Neuronal stem cell (in vitro differentiated cells): ENCODE data around the gene PLA2G2E.
"Not testable (repeated sequence)": the region's sequence is repeated elsewhere in the genome, so short reads cannot be mapped to it uniquely, and the experiment has no call there.

Experiments used
- DNase-seq: peaks from one replicate; pipeline ENCODE4 v3.0.0-alpha.2; 2013; ENCODE audit warnings: low spot score
- H2AFZ ChIP-seq: one replicate; pipeline ENCODE4 v1.6.1; 2013; ENCODE audit warnings: mild to moderate bottlenecking, low read length, inconsistent platforms
- H2AK5ac ChIP-seq: 2 replicates; pipeline ENCODE4 v1.6.1; 2013; ENCODE audit warnings: low read depth, mild to moderate bottlenecking, inconsistent platforms, low read length, moderate library complexity, mixed read lengths
- H2BK120ac ChIP-seq: 2 replicates; pipeline ENCODE4 v1.6.1; 2013; ENCODE audit warnings: low read depth, mild to moderate bottlenecking, inconsistent platforms, low read length, moderate library complexity, mixed read lengths
- H2BK12ac ChIP-seq: one replicate; pipeline ENCODE4 v1.6.1; 2013; ENCODE audit warnings: low read length, inconsistent platforms
- H2BK15ac ChIP-seq: 2 replicates; pipeline ENCODE4 v1.6.1; 2013; ENCODE audit warnings: mild to moderate bottlenecking, low read length, inconsistent platforms, mixed read lengths
- H2BK5ac ChIP-seq: one replicate; pipeline ENCODE4 v1.6.1; 2013; ENCODE audit warnings: inconsistent platforms, mild to moderate bottlenecking, low read length, moderate library complexity
- H3K14ac ChIP-seq: one replicate; pipeline ENCODE4 v1.6.1; 2013; ENCODE audit warnings: low read length, inconsistent platforms
- H3K18ac ChIP-seq: 2 replicates; pipeline ENCODE4 v1.6.1; 2013; ENCODE audit warnings: low read length, inconsistent platforms
- H3K23ac ChIP-seq: 2 replicates; pipeline ENCODE4 v1.6.1; 2013; ENCODE audit warnings: low read depth, mild to moderate bottlenecking, mixed read lengths, low read length, inconsistent platforms; ENCODE audit not compliant: poor library complexity
- H3K27ac ChIP-seq: replicated peaks from 3 replicates; pipeline ENCODE4 v1.5.1; 2013; ENCODE audit warnings: low read length, inconsistent platforms
- H3K27me3 ChIP-seq, 3 experiments: 2 replicates each; pipeline ENCODE4 v1.6.1; 2013; ENCODE audit warnings: low read length in 3 of 3, mild to moderate bottlenecking in 2 of 3, inconsistent platforms in 1 of 3, low read depth in 1 of 3, mixed read lengths in 1 of 3, moderate library complexity in 1 of 3; ENCODE audit not compliant: control insufficient read depth in 3 of 3, insufficient read depth in 3 of 3
- H3K36me3 ChIP-seq, 2 donors: replicated peaks in 1 of 2; 2 replicates each; pipeline ENCODE4 v1.6.1; 2013; ENCODE audit warnings: low read length in 2 of 2; ENCODE audit not compliant: control insufficient read depth in 2 of 2, insufficient read depth in 2 of 2
- H3K4ac ChIP-seq: 2 replicates; pipeline ENCODE4 v1.6.1; 2013; ENCODE audit warnings: inconsistent platforms, mild to moderate bottlenecking, low read length, moderate library complexity
- H3K4me1 ChIP-seq, 2 donors: 1 replicate in 1 of 2; 2 replicates in 1 of 2; pipeline ENCODE4 v1.6.1; 2013; ENCODE audit warnings: low read length in 2 of 2, low read depth in 1 of 2; ENCODE audit not compliant: control insufficient read depth in 2 of 2, insufficient read depth in 1 of 2
- H3K4me2 ChIP-seq: one replicate; pipeline ENCODE4 v1.6.1; 2013; ENCODE audit warnings: mild to moderate bottlenecking, low read length, inconsistent platforms; ENCODE audit not compliant: insufficient read depth, poor library complexity, severe bottlenecking
- H3K4me3 ChIP-seq, 2 donors: 2 replicates each; pipeline ENCODE4 v1.5.1; 2013; ENCODE audit warnings: low read length in 2 of 2, mild to moderate bottlenecking in 2 of 2, inconsistent platforms in 1 of 2, moderate library complexity in 1 of 2
- H3K79me1 ChIP-seq: one replicate; pipeline ENCODE4 v1.6.1; 2013; ENCODE audit warnings: low read depth, mild to moderate bottlenecking, inconsistent platforms, low read length, moderate library complexity
- H3K9ac ChIP-seq: one replicate; pipeline ENCODE4 v1.6.1; 2013; ENCODE audit warnings: mild to moderate bottlenecking, low read depth, low read length, inconsistent platforms; ENCODE audit not compliant: poor library complexity
- H3K9me3 ChIP-seq, 2 donors: replicated peaks in 1 of 2; 2 replicates each; pipeline versions ENCODE3 to v1.6.1; 2013; ENCODE audit warnings: low read length in 2 of 2, mild to moderate bottlenecking in 2 of 2, inconsistent platforms in 1 of 2, low read depth in 1 of 2, mixed read lengths in 1 of 2, moderate library complexity in 1 of 2; ENCODE audit not compliant: control insufficient read depth in 2 of 2, insufficient read depth in 1 of 2
- H4K8ac ChIP-seq: one replicate; pipeline ENCODE4 v1.6.1; 2013; ENCODE audit warnings: low read depth, mild to moderate bottlenecking, inconsistent platforms, low read length, moderate library complexity
- H4K91ac ChIP-seq: one replicate; pipeline ENCODE4 v1.6.1; 2013; ENCODE audit warnings: low read length, low read depth, mild to moderate bottlenecking, inconsistent platforms; ENCODE audit not compliant: poor library complexity
- WGBS, 2 donors: extraction: QIAGEN DNeasy Blood & Tissue Kit; methylation state at CpG; one replicate each; pipeline ENCODE4 v1.1.7; 2013; ENCODE audit warnings: missing lambda C conversion rate in 2 of 2, mixed read lengths in 1 of 2; ENCODE audit not compliant: insufficient read length in 2 of 2, insufficient replicate concordance in 1 of 2; ENCODE audit errors: extremely low coverage in 2 of 2; 5-methylcytosine and 5-hydroxymethylcytosine counted together

PLA2G2E gene

GRCh38 chr1:19882111-19883071, 41.0 kb downstream of the PLA2G2E start, which contains the start of gene OTUD3:
Gene OTUD3 (plus strand): TSS chr1:19882395. CDS start chr1:19882514, 119 bp downstream.
- peak within 1 kb of the TSS; percentile 93 for H3K18ac ChIP-seq
- peak within 1 kb of the TSS; percentile 99 for H3K14ac ChIP-seq

DNA sequence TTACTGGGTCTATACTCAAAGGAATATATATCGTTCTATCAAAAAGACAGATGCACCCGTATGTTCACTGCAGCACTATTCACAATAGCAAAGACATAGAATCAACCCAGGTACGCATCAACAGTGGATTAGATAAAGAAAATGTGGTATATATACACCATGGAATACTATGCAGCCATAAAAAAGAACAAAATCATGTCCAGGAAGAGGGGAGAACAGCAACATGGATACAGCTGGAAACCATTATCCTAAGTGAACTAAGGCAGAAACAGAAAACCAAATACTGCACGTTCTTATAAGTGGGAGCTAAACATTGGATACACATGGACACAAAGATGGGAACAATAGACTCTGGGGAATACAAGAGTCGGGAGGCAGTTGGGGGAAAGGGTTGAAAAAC, 42.6 kb downstream of the PLA2G2E start:
- not testable (repeated sequence) for H3K4ac ChIP-seq, DNase-seq, H3K23ac ChIP-seq, H2AK5ac ChIP-seq, H2BK12ac ChIP-seq, H2AFZ ChIP-seq, H3K14ac ChIP-seq, H3K4me2 ChIP-seq, H3K27ac ChIP-seq, H3K4me3 ChIP-seq, H2BK15ac ChIP-seq, H3K9me3 ChIP-seq, H2BK5ac ChIP-seq, H3K18ac ChIP-seq, H3K9ac ChIP-seq, H3K4me1 ChIP-seq, H4K8ac ChIP-seq, H3K79me1 ChIP-seq, H4K91ac ChIP-seq, H3K27me3 ChIP-seq, H2BK120ac ChIP-seq
- peaks cover 3 to 11% of the 10 kb centered on the region in 2 donors for H3K36me3 ChIP-seq
- no CpG with 5 or more reads among the region's 5 CpGs for WGBS, 2 donors

More at GRCh38 chr1:19882111-19883071, 41.0 kb downstream of the PLA2G2E start, which contains the start of gene OTUD3:
- Histone ChIP-seq H3K36me3 (peaks cover 5 to 24% of the 10 kb centered on the region in 2 donors), H2BK15ac (no peak within 1 kb of the TSS), H3K9me3 (no peaks in the 10 kb centered on the region), H3K4me3 (peak within 1 kb of the TSS; percentile 75 to 100), H3K27ac (peak within 1 kb of the TSS; percentile 78), H3K4me2 (peak within 1 kb of the TSS; percentile 59), H2BK12ac (no peak within 1 kb of the TSS), H3K9ac (peak within 1 kb of the TSS; percentile 96), H3K23ac (peak within 1 kb of the TSS; percentile 96), H3K79me1 (peaks cover 8% of the 10 kb centered on the region), H3K4me1 (peaks cover 0 to 5% of the 10 kb centered on the region in 2 donors), H2BK120ac (no peak within 1 kb of the TSS), H3K27me3 (no peaks in the 10 kb centered on the region), H2AK5ac (peak within 1 kb of the TSS; percentile 71), H4K8ac (no peak within 1 kb of the TSS), H2BK5ac (peak within 1 kb of the TSS; percentile 42), H3K4ac (no peak within 1 kb of the TSS), H2AFZ (peak within 1 kb of the TSS; percentile 95), H4K91ac (no peak within 1 kb of the TSS)
- DNase-seq = peak; percentile 99
- WGBS, 2 donors = no CpG with 5 or more reads among the region's 97 CpGs

DNA sequence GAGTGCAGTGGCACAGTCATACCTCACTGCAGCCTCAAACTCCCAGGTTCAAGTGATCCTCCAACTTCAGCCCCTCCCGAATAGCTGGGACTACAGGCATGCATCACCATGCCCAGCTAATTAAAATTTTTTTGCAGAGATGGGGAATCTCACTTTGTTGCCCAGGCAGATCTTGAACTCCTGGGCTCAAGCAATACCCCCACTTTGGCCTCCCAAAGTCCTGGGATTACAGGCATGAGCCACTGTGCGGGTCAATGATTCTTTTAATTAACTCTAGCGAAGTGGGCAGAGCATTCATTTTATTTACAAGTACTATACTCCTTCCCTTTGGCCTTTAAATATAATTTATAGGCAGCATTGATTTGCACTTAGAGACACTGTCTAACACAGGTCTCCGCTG, 43.8 kb downstream of the PLA2G2E start:
- no peak overlapping the region for H4K91ac ChIP-seq
- H3K9ac ChIP-seq = no peak overlapping the region
- H2BK120ac ChIP-seq = no peak overlapping the region
- no peak overlapping the region for H3K4me2 ChIP-seq
- H3K18ac ChIP-seq = no peak overlapping the region
- no CpG with 5 or more reads among the region's 4 CpGs for WGBS, 2 donors
- H3K36me3 ChIP-seq = peaks cover 2 to 3% of the 10 kb centered on the region in 2 donors
- H2BK5ac ChIP-seq = no peak overlapping the region
- no peak overlapping the region for H3K4ac ChIP-seq
- H2BK12ac ChIP-seq = no peak overlapping the region
- peaks cover 0 to 2% (median 0%) of the 10 kb centered on the region in 3 experiments for H3K27me3 ChIP-seq
- no peak for DNase-seq
- no peak overlapping the region for H3K23ac ChIP-seq
- H4K8ac ChIP-seq = no peak overlapping the region
- peaks cover 5% of the 10 kb centered on the region for H3K79me1 ChIP-seq
- no peak overlapping the region for H2BK15ac ChIP-seq
- peaks cover 0 to 5% of the 10 kb centered on the region in 2 donors for H3K4me1 ChIP-seq
- H3K9me3 ChIP-seq = no peaks in the 10 kb centered on the region
- no peak overlapping the region for H3K27ac ChIP-seq
- H3K14ac ChIP-seq = no peak overlapping the region
- no peak overlapping the region for H3K4me3 ChIP-seq
- no peak overlapping the region for H2AFZ ChIP-seq
- no peak overlapping the region for H2AK5ac ChIP-seq

DNA sequence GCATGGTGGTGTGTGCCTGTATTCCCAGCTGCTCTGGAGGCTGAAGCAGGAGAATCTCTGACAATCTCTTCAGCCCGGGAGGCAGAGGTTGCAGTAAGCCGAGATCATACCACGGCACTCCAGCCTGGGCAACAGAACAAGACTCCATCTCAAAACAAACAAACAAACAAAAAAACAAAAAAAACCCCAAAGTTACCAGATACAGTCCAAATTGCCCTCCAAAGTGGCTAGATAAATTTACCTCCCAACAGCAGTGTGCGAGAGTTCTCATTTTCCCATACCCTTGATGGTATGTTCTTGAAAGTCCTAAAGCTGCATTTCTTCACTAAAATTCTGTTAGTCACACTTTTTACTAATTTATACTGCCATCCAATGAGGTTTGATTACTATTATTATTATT, 44.2 kb downstream of the PLA2G2E start:
- Histone ChIP-seq H3K14ac (no peak overlapping the region), H4K8ac (no peak overlapping the region), H3K9me3 (no peaks in the 10 kb centered on the region), H3K27ac (no peak overlapping the region), H2AFZ (no peak overlapping the region), H3K27me3 (peaks cover 0 to 2% (median 0%) of the 10 kb centered on the region in 3 experiments), H2BK12ac (no peak overlapping the region), H2BK15ac (no peak overlapping the region), H3K4ac (no peak overlapping the region), H2BK120ac (no peak overlapping the region), H3K36me3 (peaks cover 0 to 3% of the 10 kb centered on the region in 2 donors), H3K23ac (no peak overlapping the region), H3K79me1 (peaks cover 5% of the 10 kb centered on the region), H3K18ac (no peak overlapping the region), H3K9ac (no peak overlapping the region), H4K91ac (no peak overlapping the region), H2BK5ac (no peak overlapping the region), H3K4me3 (no peak overlapping the region), H3K4me2 (no peak overlapping the region), H3K4me1 (peaks cover 0 to 5% of the 10 kb centered on the region in 2 donors), H2AK5ac (no peak overlapping the region)
- WGBS, 2 donors = no CpG with 5 or more reads among the region's 4 CpGs
- DNase-seq = no peak
